Gastroesophageal sphincter (tissue), 3 donors: ENCODE measurements around the gene ARID1B.

ENCODE experiments used
- CTCF ChIP-seq, 4 experiments: fragments of 200-600 bp in 2 of 4; fragments of 450-650 bp in 2 of 4; sonication (generic) in 1 of 4; IDR thresholded peaks; one replicate each; pipeline ENCODE4 v1.5.1; 2017 to 2019; ENCODE audit warnings: antibody characterized with exemption in 4 of 4, mild to moderate bottlenecking in 2 of 4, moderate library complexity in 2 of 4
- POLR2A ChIP-seq, 2 donors: fragments of 450-650 bp; IDR thresholded peaks; one replicate each; pipeline ENCODE4 v1.6.1; 2017; ENCODE audit warnings: antibody characterized with exemption in 2 of 2, mild to moderate bottlenecking in 2 of 2, moderate library complexity in 1 of 2
- POLR2AphosphoS5 ChIP-seq: sonication (generic); formaldehyde crosslinking; IDR thresholded peaks from one replicate; pipeline ENCODE4 v1.6.1; 2017; ENCODE audit warnings: antibody characterized with exemption

GRCh38 chr6:157177731-157178336 lies 400.7 kb downstream of the ARID1B start:
- TF ChIP-seq CTCF (IDR thresholded peaks at IDR 0.05) (no peak), POLR2AphosphoS5 (no peak), POLR2A (IDR thresholded peaks at IDR 0.05) (no peak)
